ENCODE data around the gene RAB7A. TPM values are rescaled to one million over a fixed set of nuclear protein-coding genes. Genes with fewer than 3 reads are reported as not detected.
A peak's percentile ranks its signal among the peaks of the same experiment; 100 is the strongest.

Gene RAB7A
- total and polyA plus RNA-seq, 2 of the 4 experiments (the other 2 are of a cell fraction): 57.0 to 240 TPM

DNA sequence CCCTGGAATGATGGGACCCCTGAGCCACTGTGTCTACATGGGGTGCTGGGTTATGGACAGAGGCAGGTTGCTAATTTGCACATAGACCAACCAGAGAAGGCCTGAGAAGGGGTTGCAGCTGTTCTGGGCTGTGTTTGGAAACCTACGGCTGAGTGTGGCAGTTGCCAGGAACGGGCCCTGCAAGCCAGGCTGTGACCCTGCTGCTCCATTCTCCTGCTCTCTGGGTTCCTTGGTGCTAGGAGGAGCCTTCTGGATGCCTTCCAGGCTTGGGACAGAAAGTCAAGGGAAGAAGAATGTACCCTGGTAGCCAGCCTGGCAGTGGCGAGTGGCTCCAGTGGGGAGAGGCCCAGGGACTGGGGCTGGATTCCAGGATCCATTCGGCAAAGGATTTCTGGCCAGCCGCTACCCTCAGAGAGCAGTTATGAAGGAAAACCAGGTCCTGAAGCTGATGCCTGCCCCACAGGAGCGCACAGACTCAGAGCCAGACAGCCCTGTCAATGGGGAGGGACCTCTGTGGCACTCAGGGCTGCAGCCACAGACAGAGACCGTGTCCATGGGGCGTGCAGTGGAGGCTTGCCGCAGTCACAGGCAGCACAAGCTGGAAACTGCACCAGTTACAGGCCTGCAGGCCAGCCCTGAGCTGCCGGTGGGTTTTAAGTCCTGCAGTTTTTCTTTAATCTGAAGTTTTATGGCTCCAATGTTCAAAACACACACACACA is 98.3 kb downstream of the RAB7A start:
- Histone ChIP-seq H3K36me3 (ENCODE audit: control insufficient read depth, insufficient read depth, low read length) (peaks cover 7% of the 10 kb centered on the region), H4K8ac (ENCODE audit: low read depth in 2 of 2, low read length in 2 of 2) (no peak overlapping the region), H2AFZ (replicated peaks; ENCODE audit: low read length, poor library complexity) (no peak overlapping the region), H3K56ac (ENCODE audit: extremely low read depth, insufficient read depth, low read length) (no peak overlapping the region), H2BK5ac (ENCODE audit: low read depth, low read length, poor library complexity, severe bottlenecking) (no peak overlapping the region), H3K27ac (ENCODE audit: insufficient read depth, low read length) (no peak overlapping the region), H4K5ac (ENCODE audit: low read depth, low read length) (no peak overlapping the region), H3K23ac (ENCODE audit: low read depth, low read length) (no peak overlapping the region), H2BK120ac (ENCODE audit: low read depth, low read length) (no peak overlapping the region), H2BK20ac (ENCODE audit: low read depth, low read length) (no peak overlapping the region), H2AK9ac (replicated peaks; ENCODE audit: low read depth, low read length, poor library complexity) (peak overlapping the region; percentile 28), H4K20me1 (ENCODE audit: insufficient read depth, low read length) (no peaks in the 10 kb centered on the region; the same call in 1 of the 2 replicates), H3K9me1 (ENCODE audit: insufficient read depth, low read length) (0 out of 2 replicates have a peak, but pooled peaks cover 5% of the 10 kb centered on the region), H3K4ac (ENCODE audit: low read depth, low read length) (no peak overlapping the region), H3K79me1 (ENCODE audit: low read depth in 1 of 2, low read length in 2 of 2) (peaks cover 0 to 3% of the 10 kb centered on the region in 2 experiments; a peak in 2 of 4 replicates), H3K27me3 (ENCODE audit: control insufficient read depth, insufficient read depth, low read length) (no peaks in the 10 kb centered on the region), H3K9me3 (ENCODE audit: control insufficient read depth, insufficient read depth, low read length) (no peaks in the 10 kb centered on the region), H3K4me2 (ENCODE audit: low read depth, low read length) (no peak overlapping the region), H3K9ac (ENCODE audit: low read depth, low read length) (no peak overlapping the region), H2BK15ac (ENCODE audit: low read depth, low read length) (no peak overlapping the region), H3K4me3 (ENCODE audit: insufficient read depth, low read depth, low read length) (no peak overlapping the region), H3K14ac (replicated peaks; ENCODE audit: low read depth, low read length) (no peak overlapping the region), H3K4me1 (ENCODE audit: control insufficient read depth, insufficient read depth, low read length) (no peaks in the 10 kb centered on the region), H2AK5ac (ENCODE audit: low read depth, low read length) (no peak overlapping the region), H4K91ac (ENCODE audit: insufficient read depth, low read depth, low read length) (no peak overlapping the region), H3K18ac (ENCODE audit: low read depth, low read length) (no peak overlapping the region)
- peak; percentile 19; the same call in 1 of the 2 replicates for ATAC-seq (ENCODE audit: low read depth)
- intact Hi-C loops (cut with micrococcal nuclease): no loop called here
- DNase-seq: no peak
- 100% methylated on average over 3 of the region's 10 CpGs; no CpG with 5 or more reads in 1 of the 2 experiments for WGBS, 2 experiments (ENCODE audit: extremely low coverage in 2 of 2, insufficient read length in 1 of 2)
- dilution Hi-C loops (cut with HindIII; ENCODE audit: low sequenced_read_pairs, unreplicated experiment): no loop called here
- no TSS peak for BruUV-seq (replicated peaks)
- ChIA-PET CTCF (no interaction called here), POLR2A (ENCODE audit: unreplicated experiment) (no interaction called here)
- in situ Hi-C loops (cut with MboI; ENCODE audit: low sequenced_read_pairs): no loop called here
- TF ChIP-seq RCOR1 (IDR thresholded peaks at IDR 0.05; ENCODE audit: insufficient replicate concordance, low read length) (no peak), FOS (IDR thresholded peaks at IDR 0.05; ENCODE audit: low read depth, low read length) (no peak), NFE2L2 (IDR thresholded peaks at IDR 0.05; ENCODE audit: low read depth, low read length) (no peak), SMC3 (IDR thresholded peaks at IDR 0.05; ENCODE audit: low read depth, low read length) (no peak), MAFK (IDR thresholded peaks at IDR 0.05; ENCODE audit: low read depth, low read length) (no peak)
- TF ChIP-seq, protein P1, sequence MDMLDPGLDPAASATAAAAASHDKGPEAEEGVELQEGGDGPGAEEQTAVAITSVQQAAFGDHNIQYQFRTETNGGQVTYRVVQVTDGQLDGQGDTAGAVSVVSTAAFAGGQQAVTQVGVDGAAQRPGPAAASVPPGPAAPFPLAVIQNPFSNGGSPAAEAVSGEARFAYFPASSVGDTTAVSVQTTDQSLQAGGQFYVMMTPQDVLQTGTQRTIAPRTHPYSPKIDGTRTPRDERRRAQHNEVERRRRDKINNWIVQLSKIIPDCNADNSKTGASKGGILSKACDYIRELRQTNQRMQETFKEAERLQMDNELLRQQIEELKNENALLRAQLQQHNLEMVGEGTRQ (IDR thresholded peaks at IDR 0.05; ENCODE audit: low read depth, low read length): no peak
- TF ChIP-seq, protein P2, sequence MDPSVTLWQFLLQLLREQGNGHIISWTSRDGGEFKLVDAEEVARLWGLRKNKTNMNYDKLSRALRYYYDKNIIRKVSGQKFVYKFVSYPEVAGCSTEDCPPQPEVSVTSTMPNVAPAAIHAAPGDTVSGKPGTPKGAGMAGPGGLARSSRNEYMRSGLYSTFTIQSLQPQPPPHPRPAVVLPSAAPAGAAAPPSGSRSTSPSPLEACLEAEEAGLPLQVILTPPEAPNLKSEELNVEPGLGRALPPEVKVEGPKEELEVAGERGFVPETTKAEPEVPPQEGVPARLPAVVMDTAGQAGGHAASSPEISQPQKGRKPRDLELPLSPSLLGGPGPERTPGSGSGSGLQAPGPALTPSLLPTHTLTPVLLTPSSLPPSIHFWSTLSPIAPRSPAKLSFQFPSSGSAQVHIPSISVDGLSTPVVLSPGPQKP (IDR thresholded peaks at IDR 0.05; ENCODE audit: borderline replicate concordance, low read depth, low read length): no peak
